Spleen (tissue), 3 donors: ENCODE measurements around the gene C3orf18.

Source experiments
- POLR2A ChIP-seq, 3 donors: fragments of 450-650 bp; IDR thresholded peaks; one replicate each; pipeline ENCODE4 v1.5.1; 2017; ENCODE audit warnings: antibody characterized with exemption in 3 of 3, mild to moderate bottlenecking in 1 of 3
- POLR2AphosphoS5 ChIP-seq, 3 donors: sonication (generic); formaldehyde crosslinking; IDR thresholded peaks; one replicate each; pipeline ENCODE4 v1.5.1; 2017; ENCODE audit warnings: antibody characterized with exemption in 3 of 3

DNA sequence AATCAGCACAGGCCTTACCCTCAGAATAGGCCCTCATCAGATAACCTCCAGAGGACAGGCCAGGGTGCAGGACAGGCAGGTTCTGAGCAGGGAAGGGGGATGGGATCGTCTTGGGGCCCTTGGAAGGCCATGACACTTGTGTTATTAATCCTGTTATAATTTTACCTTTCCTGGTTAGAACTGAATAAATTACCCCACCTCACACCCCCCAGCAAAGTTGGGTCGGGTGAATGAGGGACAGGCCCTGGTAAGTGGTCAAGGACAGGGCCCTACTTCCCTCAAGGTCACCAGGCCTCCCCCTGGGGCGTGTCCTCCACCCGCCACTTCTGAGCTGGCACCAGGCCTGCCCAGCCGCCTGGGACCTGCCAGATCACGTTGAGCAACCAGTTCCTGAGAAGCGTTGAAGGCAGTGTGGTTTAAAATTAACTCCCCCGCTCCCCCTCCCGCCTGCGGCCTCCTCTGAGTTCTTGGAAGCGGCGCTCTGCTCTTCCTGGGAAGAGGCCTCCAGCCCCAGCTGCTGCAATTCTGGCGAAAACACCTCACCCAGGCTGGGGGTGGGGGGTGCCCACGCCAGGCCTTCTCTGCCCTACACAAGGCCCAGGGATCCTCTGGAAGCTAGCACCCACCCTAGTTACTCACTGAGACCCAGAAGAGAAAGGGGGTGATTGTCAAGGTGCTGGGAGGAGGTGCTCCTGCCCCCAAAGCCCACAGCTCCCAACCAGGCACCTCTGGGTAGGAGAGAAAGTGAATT is 33.5 kb upstream of the C3orf18 start:
- no peak for TF ChIP-seq POLR2A (IDR thresholded peaks at IDR 0.05)
- TF ChIP-seq POLR2AphosphoS5 (IDR thresholded peaks at IDR 0.05): peak; percentile 87 to 93 (median 89)
